HEK293 (cell line): ENCODE measurements around the gene SARNP.

Experiments
- CTCF ChIA-PET: fragments of 350-600 bp; formaldehyde crosslinking; extraction: SDS; loops from one replicate; lab custom pipeline; 2021; ENCODE audit warnings: antibody characterized with exemption; lab: Yijun Ruan, JAX
- POLR2A ChIA-PET: fragments of 300-600 bp; formaldehyde crosslinking; extraction: SDS; loops from one replicate; lab custom pipeline; 2020; ENCODE audit warnings: antibody characterized with exemption, inconsistent platforms; lab: Yijun Ruan, JAX
- H3K27ac ChIP-seq: fragments of 200-500 bp; sonication (Bioruptor generic); 2 replicates; pipeline ENCODE4 v1.5.1; 2014; ENCODE audit warnings: low read depth, low read length, control low read depth, inconsistent platforms; ENCODE audit errors: extremely low read depth
- H3K36me3 ChIP-seq, 2 experiments: fragments of 200-500 bp in 1 of 2; sonication (Bioruptor generic) in 1 of 2; 1 replicate in 1 of 2; 2 replicates in 1 of 2; pipeline ENCODE4 v1.5.1; 2014 to 2017; ENCODE audit warnings: inconsistent platforms in 2 of 2, low read length in 2 of 2; ENCODE audit not compliant: control insufficient read depth in 2 of 2, insufficient read depth in 1 of 2
- H3K4me1 ChIP-seq: fragments of 200-500 bp; sonication (Bioruptor generic); 2 replicates; pipeline ENCODE4 v1.5.1; 2014; ENCODE audit warnings: mild to moderate bottlenecking, low read length, inconsistent platforms; ENCODE audit not compliant: control insufficient read depth, insufficient read depth
- H3K4me3 ChIP-seq: 2 replicates; pipeline ENCODE4 v1.5.1; 2011; ENCODE audit warnings: low read depth, mild to moderate bottlenecking, control low read depth, low read length, moderate library complexity
- H3K9me3 ChIP-seq: fragments of 200-500 bp; sonication (Bioruptor generic); 2 replicates; pipeline ENCODE4 v1.5.1; 2014; ENCODE audit warnings: low read depth, low read length, inconsistent platforms; ENCODE audit not compliant: control insufficient read depth, insufficient read depth
- BCL11A ChIP-seq: fragments of 450-650 bp; formaldehyde crosslinking; IDR thresholded peaks from 2 replicates; pipeline ENCODE4 v1.5.1; 2016; ENCODE audit warnings: low read depth, missing biosample characterization, missing genetic modification characterization
- BCL6B ChIP-seq: fragments of 450-650 bp; formaldehyde crosslinking; IDR thresholded peaks from 2 replicates; pipeline ENCODE4 v1.5.1; 2017; ENCODE audit warnings: missing biosample characterization, missing genetic modification characterization
- INSM2 ChIP-seq: fragments of 450-650 bp; formaldehyde crosslinking; IDR thresholded peaks from 2 replicates; pipeline ENCODE4 v1.5.1; 2016; ENCODE audit warnings: missing biosample characterization, missing genetic modification characterization
- PRDM4 ChIP-seq: fragments of 450-650 bp; formaldehyde crosslinking; IDR thresholded peaks from 2 replicates; pipeline ENCODE4 v1.5.1; 2017; ENCODE audit warnings: missing biosample characterization, missing genetic modification characterization
- RBAK ChIP-seq: fragments of 450-650 bp; formaldehyde crosslinking; IDR thresholded peaks from 2 replicates; pipeline ENCODE4 v1.5.1; 2016; ENCODE audit warnings: missing biosample characterization, missing genetic modification characterization
- REPIN1 ChIP-seq: fragments of 450-650 bp; formaldehyde crosslinking; IDR thresholded peaks from 2 replicates; pipeline ENCODE4 v1.5.1; 2017; ENCODE audit warnings: missing biosample characterization, missing genetic modification characterization, low read depth
- TRIM28 ChIP-seq: IDR thresholded peaks from 2 replicates; pipeline ENCODE4 v1.6.1; 2011; ENCODE audit warnings: low read length, control low read depth, borderline replicate concordance
- ZBTB8A ChIP-seq: fragments of 450-650 bp; formaldehyde crosslinking; IDR thresholded peaks from 2 replicates; pipeline ENCODE4 v1.5.1; 2016; ENCODE audit warnings: missing biosample characterization, missing genetic modification characterization
- ZNF155 ChIP-seq: fragments of 450-650 bp; formaldehyde crosslinking; IDR thresholded peaks from 2 replicates; pipeline ENCODE4 v1.5.1; 2016; ENCODE audit warnings: missing biosample characterization, missing genetic modification characterization
- ZNF175 ChIP-seq: fragments of 450-650 bp; formaldehyde crosslinking; IDR thresholded peaks from 2 replicates; pipeline ENCODE4 v1.5.1; 2016; ENCODE audit warnings: missing biosample characterization, missing genetic modification characterization
- ZNF211 ChIP-seq: fragments of 450-650 bp; formaldehyde crosslinking; IDR thresholded peaks from 2 replicates; pipeline ENCODE4 v1.5.1; 2016; ENCODE audit warnings: low read depth, missing biosample characterization, missing genetic modification characterization
- ZNF266 ChIP-seq: fragments of 450-650 bp; formaldehyde crosslinking; IDR thresholded peaks from 2 replicates; pipeline ENCODE4 v1.5.1; 2016; ENCODE audit warnings: missing biosample characterization, missing genetic modification characterization, low read depth
- ZNF426 ChIP-seq: fragments of 450-650 bp; formaldehyde crosslinking; IDR thresholded peaks from 2 replicates; pipeline ENCODE4 v1.5.1; 2017; ENCODE audit warnings: missing biosample characterization, missing genetic modification characterization, mild to moderate bottlenecking, inconsistent platforms, moderate library complexity
- ZNF549 ChIP-seq: fragments of 450-650 bp; IDR thresholded peaks from 2 replicates; pipeline ENCODE4 v1.5.1; 2018; ENCODE audit warnings: missing biosample characterization, missing genetic modification characterization, mild to moderate bottlenecking, inconsistent platforms, moderate library complexity
- ZNF610 ChIP-seq: fragments of 450-650 bp; formaldehyde crosslinking; IDR thresholded peaks from 2 replicates; pipeline ENCODE4 v1.5.1; 2016; ENCODE audit warnings: missing biosample characterization, missing genetic modification characterization, borderline replicate concordance
- ZNF629 ChIP-seq: fragments of 450-650 bp; formaldehyde crosslinking; IDR thresholded peaks from 2 replicates; pipeline ENCODE4 v1.5.1; 2017; ENCODE audit warnings: missing biosample characterization, missing genetic modification characterization
- ZNF664 ChIP-seq: fragments of 450-650 bp; formaldehyde crosslinking; IDR thresholded peaks from 2 replicates; pipeline ENCODE4 v1.5.1; 2016; ENCODE audit warnings: missing biosample characterization, missing genetic modification characterization
- ZXDB ChIP-seq: fragments of 450-650 bp; formaldehyde crosslinking; IDR thresholded peaks from 2 replicates; pipeline ENCODE4 v1.5.1; 2016; ENCODE audit warnings: missing biosample characterization, missing genetic modification characterization
- TF ChIP-seq, protein P1 (sequence below): fragments of 450-650 bp; formaldehyde crosslinking; IDR thresholded peaks from 2 replicates; pipeline ENCODE4 v1.5.1; 2016; ENCODE audit warnings: missing biosample characterization, missing genetic modification characterization, borderline replicate concordance
- TF ChIP-seq, protein P2 (sequence below): fragments of 450-650 bp; formaldehyde crosslinking; IDR thresholded peaks from 2 replicates; pipeline ENCODE4 v1.5.1; 2016; ENCODE audit warnings: missing biosample characterization, missing genetic modification characterization

The SARNP gene

DNA sequence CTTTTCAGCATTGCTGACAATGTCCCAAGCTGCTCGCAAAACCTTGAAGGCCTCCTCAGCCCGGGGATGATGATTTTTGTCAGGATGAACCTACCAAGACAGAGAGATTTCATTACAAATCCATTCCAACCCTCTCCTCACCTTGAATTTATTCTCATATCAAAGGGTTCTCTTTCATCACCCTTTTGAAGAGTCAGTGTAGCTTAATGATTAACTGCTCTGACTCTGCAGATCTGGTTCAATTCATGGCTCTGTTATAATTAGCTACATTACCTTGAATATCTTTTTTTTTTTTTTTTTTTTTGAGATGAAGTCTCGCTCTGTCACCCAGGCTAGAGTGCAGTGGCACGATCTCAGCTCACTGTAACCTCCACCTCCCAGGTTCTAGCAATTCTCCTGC is 5.9 kb upstream of the SARNP start:
- POLR2A ChIA-PET = interaction anchor here (0.6 to 1.0 kb wide), 4 partner anchors 71 to 1773 kb away, joined by 3 to 8 read pairs (median 4); partner anchors contain the start of gene RAB5B
- Histone ChIP-seq H3K36me3 (peaks cover 31 to 73% of the 10 kb centered on the region in 2 experiments), H3K9me3 (no peaks in the 10 kb centered on the region)

DNA sequence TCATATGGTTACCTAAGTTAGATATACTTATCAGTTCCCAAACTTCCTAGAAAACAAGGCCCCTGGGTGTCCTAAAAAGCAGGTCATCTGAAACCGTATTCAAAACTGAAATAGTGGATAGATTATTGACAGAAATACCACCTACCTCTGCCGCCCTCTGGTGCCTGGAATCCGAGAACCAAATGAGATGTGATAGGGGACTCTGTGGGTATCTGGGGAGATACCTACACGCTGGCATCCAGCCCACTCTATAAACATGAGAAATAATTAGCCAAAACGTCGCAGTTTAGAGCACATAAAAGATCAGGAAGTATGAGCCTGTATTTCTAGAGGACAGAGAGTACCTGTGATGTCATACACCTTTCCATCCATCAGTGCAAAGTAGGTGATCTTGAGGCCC is 4.7 kb upstream of the SARNP start:
- no peak overlapping the region for H3K27ac ChIP-seq
- no peaks in the 10 kb centered on the region for H3K9me3 ChIP-seq
- H3K4me1 ChIP-seq = peaks cover 6% of the 10 kb centered on the region; the same call in 1 of the 2 replicates
- CTCF ChIA-PET = interaction anchor here (0.6 to 7.0 kb wide), 5 partner anchors 13 to 118 kb away, joined by 3 to 67 read pairs (median 4); no protein-coding TSS in a partner anchor
- H3K4me3 ChIP-seq = no peak overlapping the region
- H3K36me3 ChIP-seq = peaks cover 31 to 61% of the 10 kb centered on the region in 2 experiments
- POLR2A ChIA-PET = no interaction called here
- TF ChIP-seq ZNF175 (tag by site-specific recombination) (no peak), ZNF155 (no peak), BCL11A (no peak), RBAK (tag by site-specific recombination) (no peak), ZXDB (tag by site-specific recombination) (no peak), TRIM28 (no peak), ZNF629 (tag by site-specific recombination) (peak; percentile 60; the same call in 1 of the 2 replicates), BCL6B (tag by site-specific recombination) (peak; percentile 79), ZNF211 (tag by site-specific recombination) (no peak)
- TF ChIP-seq, protein P1, sequence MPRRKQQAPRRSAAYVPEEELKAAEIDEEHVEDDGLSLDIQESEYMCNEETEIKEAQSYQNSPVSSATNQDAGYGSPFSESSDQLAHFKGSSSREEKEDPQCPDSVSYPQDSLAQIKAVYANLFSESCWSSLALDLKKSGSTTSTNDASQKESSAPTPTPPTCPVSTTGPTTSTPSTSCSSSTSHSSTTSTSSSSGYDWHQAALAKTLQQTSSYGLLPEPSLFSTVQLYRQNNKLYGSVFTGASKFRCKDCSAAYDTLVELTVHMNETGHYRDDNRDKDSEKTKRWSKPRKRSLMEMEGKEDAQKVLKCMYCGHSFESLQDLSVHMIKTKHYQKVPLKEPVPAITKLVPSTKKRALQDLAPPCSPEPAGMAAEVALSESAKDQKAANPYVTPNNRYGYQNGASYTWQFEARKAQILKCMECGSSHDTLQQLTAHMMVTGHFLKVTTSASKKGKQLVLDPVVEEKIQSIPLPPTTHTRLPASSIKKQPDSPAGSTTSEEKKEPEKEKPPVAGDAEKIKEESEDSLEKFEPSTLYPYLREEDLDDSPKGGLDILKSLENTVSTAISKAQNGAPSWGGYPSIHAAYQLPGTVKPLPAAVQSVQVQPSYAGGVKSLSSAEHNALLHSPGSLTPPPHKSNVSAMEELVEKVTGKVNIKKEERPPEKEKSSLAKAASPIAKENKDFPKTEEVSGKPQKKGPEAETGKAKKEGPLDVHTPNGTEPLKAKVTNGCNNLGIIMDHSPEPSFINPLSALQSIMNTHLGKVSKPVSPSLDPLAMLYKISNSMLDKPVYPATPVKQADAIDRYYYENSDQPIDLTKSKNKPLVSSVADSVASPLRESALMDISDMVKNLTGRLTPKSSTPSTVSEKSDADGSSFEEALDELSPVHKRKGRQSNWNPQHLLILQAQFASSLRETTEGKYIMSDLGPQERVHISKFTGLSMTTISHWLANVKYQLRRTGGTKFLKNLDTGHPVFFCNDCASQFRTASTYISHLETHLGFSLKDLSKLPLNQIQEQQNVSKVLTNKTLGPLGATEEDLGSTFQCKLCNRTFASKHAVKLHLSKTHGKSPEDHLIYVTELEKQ (tag by site-specific recombination) = no peak

More for the DNA sequence above, 5.9 kb upstream of the SARNP start:
- Histone ChIP-seq H3K27ac (no peak overlapping the region), H3K4me1 (peaks cover 14% of the 10 kb centered on the region), H3K4me3 (no peak overlapping the region)
- CTCF ChIA-PET = interaction anchor here (1.2 to 2.7 kb wide), 2 partner anchors 85 to 142 kb away, joined by 3 to 13 read pairs; a partner anchor contains a TSS
- TF ChIP-seq RBAK (tag by site-specific recombination) (no peak), ZNF549 (tag by site-specific recombination) (no peak), PRDM4 (tag by site-specific recombination) (no peak), INSM2 (tag by site-specific recombination) (no peak), ZNF610 (tag by site-specific recombination) (no peak), ZNF664 (tag by site-specific recombination) (no peak), REPIN1 (tag by site-specific recombination) (no peak), ZBTB8A (no peak), ZNF426 (tag by site-specific recombination) (no peak), ZNF266 (tag by site-specific recombination) (no peak), TRIM28 (no peak)
- TF ChIP-seq, protein P2, sequence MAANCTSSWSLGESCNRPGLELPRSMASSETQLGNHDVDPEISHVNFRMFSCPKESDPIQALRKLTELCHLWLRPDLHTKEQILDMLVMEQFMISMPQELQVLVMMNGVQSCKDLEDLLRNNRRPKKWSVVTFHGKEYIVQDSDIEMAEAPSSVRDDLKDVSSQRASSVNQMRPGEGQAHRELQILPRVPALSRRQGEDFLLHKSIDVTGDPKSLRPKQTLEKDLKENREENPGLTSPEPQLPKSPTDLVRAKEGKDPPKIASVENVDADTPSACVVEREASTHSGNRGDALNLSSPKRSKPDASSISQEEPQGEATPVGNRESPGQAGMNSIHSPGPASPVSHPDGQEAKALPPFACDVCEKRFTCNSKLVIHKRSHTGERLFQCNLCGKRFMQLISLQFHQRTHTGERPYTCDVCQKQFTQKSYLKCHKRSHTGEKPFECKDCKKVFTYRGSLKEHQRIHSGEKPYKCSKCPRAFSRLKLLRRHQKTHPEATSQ (tag by site-specific recombination) = no peak
